ENCODE results near the gene RUNX3. TPM values are rescaled to one million over a fixed set of nuclear protein-coding genes. Genes with fewer than 3 reads are reported as not detected.
"Not testable (repeated sequence)": the region's sequence is repeated elsewhere in the genome, so short reads cannot be mapped to it uniquely, and the experiment has no call there.

RUNX3 gene
- total RNA-seq, 1 experiment from 2014 or later = 0.28 TPM

- Mint-ChIP-seq H3K36me3 (ENCODE audit: insufficient read depth, unreplicated experiment) (no peaks in the 10 kb centered on the region), H3K9me3 (ENCODE audit: low read depth, unreplicated experiment) (peaks cover 6% of the 10 kb centered on the region), H3K4me3 (ENCODE audit: low read depth, unreplicated experiment) (no peak overlapping the region), H3K4me1 (ENCODE audit: low read depth, unreplicated experiment) (no peaks in the 10 kb centered on the region), H3K27ac (ENCODE audit: unreplicated experiment) (no peak overlapping the region), H3K27me3 (ENCODE audit: unreplicated experiment) (peaks cover 45% of the 10 kb centered on the region)
- BruUV-seq (replicated peaks) = no TSS peak
- CTCF ChIA-PET = no interaction called here
- no peak for TF ChIP-seq CTCF (IDR thresholded peaks at IDR 0.05; ENCODE audit: unreplicated experiment)
- intact Hi-C loops (cut with micrococcal nuclease; ENCODE audit: unreplicated experiment) = no loop called here
- DNase-seq = no peak
Observed at GRCh38 chr1:24895511-24895910, 34.6 kb downstream of the RUNX3 start.

GRCh38 chr1:24894002-24894401 lies 36.1 kb downstream of the RUNX3 start:
- Mint-ChIP-seq H3K36me3 (ENCODE audit: insufficient read depth, unreplicated experiment) (no peaks in the 10 kb centered on the region), H3K9me3 (ENCODE audit: low read depth, unreplicated experiment) (peaks cover 6% of the 10 kb centered on the region), H3K27ac (ENCODE audit: unreplicated experiment) (no peak overlapping the region), H3K27me3 (ENCODE audit: unreplicated experiment) (peaks cover 30% of the 10 kb centered on the region), H3K4me1 (ENCODE audit: low read depth, unreplicated experiment) (no peaks in the 10 kb centered on the region), H3K4me3 (ENCODE audit: low read depth, unreplicated experiment) (no peak overlapping the region)
- intact Hi-C loops (cut with micrococcal nuclease; ENCODE audit: unreplicated experiment) = no loop called here
- BruUV-seq (replicated peaks) = no TSS peak
- DNase-seq = no peak
- no peak for TF ChIP-seq CTCF (IDR thresholded peaks at IDR 0.05; ENCODE audit: unreplicated experiment)
- CTCF ChIA-PET = no interaction called here

- H3K27ac Mint-ChIP-seq (ENCODE audit: unreplicated experiment) = no peak overlapping the region
- peaks cover 6% of the 10 kb centered on the region for H3K9me3 Mint-ChIP-seq (ENCODE audit: low read depth, unreplicated experiment)
- TF ChIP-seq CTCF (IDR thresholded peaks at IDR 0.05; ENCODE audit: unreplicated experiment) = no peak
- peaks cover 29% of the 10 kb centered on the region for H3K27me3 Mint-ChIP-seq (ENCODE audit: unreplicated experiment)
- H3K4me1 Mint-ChIP-seq (ENCODE audit: low read depth, unreplicated experiment) = no peaks in the 10 kb centered on the region
- CTCF ChIA-PET = no interaction called here
- intact Hi-C loops (cut with micrococcal nuclease; ENCODE audit: unreplicated experiment) = no loop called here
- no peak for DNase-seq
- H3K4me3 Mint-ChIP-seq (ENCODE audit: low read depth, unreplicated experiment) = no peak overlapping the region
- BruUV-seq (replicated peaks) = no TSS peak
- H3K36me3 Mint-ChIP-seq (ENCODE audit: insufficient read depth, unreplicated experiment) = no peaks in the 10 kb centered on the region
Observed at GRCh38 chr1:24893431-24893830, 36.6 kb downstream of the RUNX3 start.

- Mint-ChIP-seq H3K36me3 (ENCODE audit: insufficient read depth, unreplicated experiment) (no peaks in the 10 kb centered on the region), H3K9me3 (ENCODE audit: low read depth, unreplicated experiment) (peaks cover 6% of the 10 kb centered on the region), H3K4me3 (ENCODE audit: low read depth, unreplicated experiment) (no peak overlapping the region), H3K4me1 (ENCODE audit: low read depth, unreplicated experiment) (no peaks in the 10 kb centered on the region), H3K27ac (ENCODE audit: unreplicated experiment) (no peak overlapping the region), H3K27me3 (ENCODE audit: unreplicated experiment) (peaks cover 31% of the 10 kb centered on the region)
- BruUV-seq (replicated peaks) = no TSS peak
- CTCF ChIA-PET = no interaction called here
- no peak for DNase-seq
- no peak for TF ChIP-seq CTCF (IDR thresholded peaks at IDR 0.05; ENCODE audit: unreplicated experiment)
- intact Hi-C loops (cut with micrococcal nuclease; ENCODE audit: unreplicated experiment) = no loop called here
Observed at GRCh38 chr1:24892188-24893153, 37.6 kb downstream of the RUNX3 start.

GRCh38 chr1:24891367-24891766 lies 38.7 kb downstream of the RUNX3 start:
- not testable (repeated sequence) for BruUV-seq (replicated peaks); H3K36me3 Mint-ChIP-seq (ENCODE audit: insufficient read depth, unreplicated experiment); H3K4me3 Mint-ChIP-seq (ENCODE audit: low read depth, unreplicated experiment)

More at GRCh38 chr1:24891367-24891766, 38.7 kb downstream of the RUNX3 start:
- H3K4me1 Mint-ChIP-seq (ENCODE audit: low read depth, unreplicated experiment); DNase-seq; H3K27ac Mint-ChIP-seq (ENCODE audit: unreplicated experiment); H3K9me3 Mint-ChIP-seq (ENCODE audit: low read depth, unreplicated experiment); CTCF ChIA-PET; intact Hi-C loops (cut with micrococcal nuclease; ENCODE audit: unreplicated experiment): not testable (repeated sequence)
- peaks cover 36% of the 10 kb centered on the region for H3K27me3 Mint-ChIP-seq (ENCODE audit: unreplicated experiment)
